Measurements from ENCODE around the gene ZNF394. TPM values are rescaled to one million over a fixed set of nuclear protein-coding genes. Genes with fewer than 3 reads are reported as not detected.

The ZNF394 gene
- total RNA-seq, 1 experiment from 2014 or later, result 24.2 TPM

DNA sequence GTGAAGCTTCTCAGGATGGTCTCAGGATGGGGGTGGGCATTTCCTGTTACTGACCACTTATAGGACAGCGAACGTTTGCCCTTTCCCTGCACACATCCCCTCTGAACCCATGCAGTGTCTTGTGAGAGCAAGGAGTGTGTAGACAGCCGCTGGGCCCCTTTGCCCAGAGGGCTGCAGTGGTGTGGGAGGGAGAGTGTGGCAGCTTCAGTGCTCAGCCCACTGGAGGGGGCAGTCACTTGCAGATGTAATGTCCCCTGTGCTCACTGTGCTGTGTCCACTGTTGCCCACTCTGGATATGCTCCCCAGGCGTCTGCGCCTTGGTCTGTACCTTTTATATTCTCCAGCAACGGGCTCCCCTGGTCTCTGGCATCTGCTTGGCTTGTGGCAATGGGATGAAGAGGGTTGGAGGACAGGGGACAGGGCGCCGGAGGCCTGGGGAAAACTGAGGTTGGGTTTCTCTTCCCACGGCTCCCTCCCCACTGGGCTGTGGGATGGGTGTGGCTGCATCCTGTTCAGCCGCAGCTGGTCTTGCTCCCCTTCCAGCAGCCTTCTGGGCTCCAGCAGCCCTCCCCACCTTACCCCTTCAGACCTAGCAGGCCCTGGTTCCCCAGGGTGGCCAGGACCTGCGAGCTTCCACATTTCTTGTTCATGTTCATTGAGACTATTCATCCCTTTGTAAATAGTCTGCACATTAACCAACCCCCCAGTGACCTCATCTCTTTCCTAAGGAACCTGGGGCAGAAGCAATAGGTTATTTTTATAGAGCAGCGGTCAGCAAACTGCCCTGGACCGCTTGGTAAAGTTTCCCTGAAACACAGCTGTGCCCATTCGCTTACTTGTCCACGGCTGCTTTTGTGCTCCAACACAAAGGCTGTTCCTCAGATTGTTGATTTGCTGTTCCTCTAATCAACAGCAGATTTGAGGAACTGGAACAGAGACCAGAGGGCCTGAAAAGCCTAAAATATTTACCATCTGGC lies 21.3 kb downstream of the ZNF394 start:
- peaks cover 11 to 49% (median 26%) of the 10 kb centered on the region in 3 experiments; a peak in 6 of 7 replicates for H3K36me3 Mint-ChIP-seq (ENCODE audit: insufficient read depth in 1 of 3, low read depth in 3 of 3)
- TF ChIP-seq, protein P1, sequence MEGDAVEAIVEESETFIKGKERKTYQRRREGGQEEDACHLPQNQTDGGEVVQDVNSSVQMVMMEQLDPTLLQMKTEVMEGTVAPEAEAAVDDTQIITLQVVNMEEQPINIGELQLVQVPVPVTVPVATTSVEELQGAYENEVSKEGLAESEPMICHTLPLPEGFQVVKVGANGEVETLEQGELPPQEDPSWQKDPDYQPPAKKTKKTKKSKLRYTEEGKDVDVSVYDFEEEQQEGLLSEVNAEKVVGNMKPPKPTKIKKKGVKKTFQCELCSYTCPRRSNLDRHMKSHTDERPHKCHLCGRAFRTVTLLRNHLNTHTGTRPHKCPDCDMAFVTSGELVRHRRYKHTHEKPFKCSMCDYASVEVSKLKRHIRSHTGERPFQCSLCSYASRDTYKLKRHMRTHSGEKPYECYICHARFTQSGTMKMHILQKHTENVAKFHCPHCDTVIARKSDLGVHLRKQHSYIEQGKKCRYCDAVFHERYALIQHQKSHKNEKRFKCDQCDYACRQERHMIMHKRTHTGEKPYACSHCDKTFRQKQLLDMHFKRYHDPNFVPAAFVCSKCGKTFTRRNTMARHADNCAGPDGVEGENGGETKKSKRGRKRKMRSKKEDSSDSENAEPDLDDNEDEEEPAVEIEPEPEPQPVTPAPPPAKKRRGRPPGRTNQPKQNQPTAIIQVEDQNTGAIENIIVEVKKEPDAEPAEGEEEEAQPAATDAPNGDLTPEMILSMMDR (conservative IDR thresholded peaks at IDR 0.05), result no peak
- H3K4me3 Mint-ChIP-seq, result no peak overlapping the region
- H2BK120ac ChIP-seq (ENCODE audit: low read depth, low read length, poor library complexity, severe bottlenecking), result no peak overlapping the region
- H3K23ac ChIP-seq (ENCODE audit: insufficient read length, low read depth, low read length), result no peak overlapping the region
- H3K4ac ChIP-seq (ENCODE audit: low read depth, low read length), result no peak overlapping the region
- H3K18ac ChIP-seq (ENCODE audit: insufficient read length, low read depth, low read length), result no peak overlapping the region
- no peak overlapping the region for H3K27ac Mint-ChIP-seq
- H4K91ac ChIP-seq (ENCODE audit: insufficient read length, low read depth, low read length), result no peak overlapping the region
- no peak overlapping the region for H3K56ac ChIP-seq (ENCODE audit: insufficient read length, low read depth, low read length)
- no peaks in the 10 kb centered on the region for H3K27me3 Mint-ChIP-seq (ENCODE audit: low read depth)
- no peak overlapping the region for H4K5ac ChIP-seq (ENCODE audit: insufficient read length, low read depth, low read length)
- H3K9me3 ChIP-seq (ENCODE audit: control insufficient read depth, low read depth, low read length), result no peaks in the 10 kb centered on the region
- no peak overlapping the region for H3K9ac ChIP-seq (ENCODE audit: extremely low read depth, insufficient read length, low read length)
- H2BK15ac ChIP-seq (ENCODE audit: low read depth, low read length), result no peak overlapping the region
- no peak overlapping the region for H2BK12ac ChIP-seq (ENCODE audit: insufficient read length, low read depth, low read length)
- H3K14ac ChIP-seq (ENCODE audit: insufficient read depth, low read length), result no peak overlapping the region; the same call in 1 of the 2 replicates
- DNase-seq, result no peak
- H3K79me1 ChIP-seq (ENCODE audit: insufficient read depth, low read depth, low read length, poor library complexity, severe bottlenecking), result peaks cover 15% of the 10 kb centered on the region
- no peak overlapping the region for H2AFZ ChIP-seq (ENCODE audit: low read length)
- no peaks in the 10 kb centered on the region for H3K4me1 ChIP-seq (ENCODE audit: insufficient read depth, low read length)
- no peak overlapping the region for H2BK20ac ChIP-seq (ENCODE audit: low read depth, low read length, poor library complexity, severe bottlenecking)
- no peak overlapping the region for H3T11ph ChIP-seq (ENCODE audit: low read length)
- no peaks in the 10 kb centered on the region for H3K23me2 ChIP-seq (ENCODE audit: insufficient read length, low read depth, low read length, poor library complexity, severe bottlenecking)
- H4K8ac ChIP-seq (replicated peaks; ENCODE audit: insufficient read length, low read depth, low read length), result no peak overlapping the region
- no CpG with 5 or more reads among the region's 15 CpGs for WGBS (ENCODE audit: extremely low coverage, insufficient read length, low lambda C conversion rate)
- H3K9me3 Mint-ChIP-seq, result no peaks in the 10 kb centered on the region
- H3K4me2 ChIP-seq (ENCODE audit: insufficient read depth, insufficient read length, low read length), result no peak overlapping the region
- H3K27ac ChIP-seq (ENCODE audit: insufficient read length, low read depth, low read length), result no peak overlapping the region
- H3K27me3 ChIP-seq (ENCODE audit: insufficient read depth, low read length), result no peaks in the 10 kb centered on the region
- no peak overlapping the region for H2AK5ac ChIP-seq (ENCODE audit: insufficient read length, low read length)
- peaks cover 13% of the 10 kb centered on the region; the same call in 1 of the 2 replicates for H3K79me2 ChIP-seq (ENCODE audit: insufficient read depth, low read length)
- H4K20me1 ChIP-seq (ENCODE audit: control insufficient read depth, insufficient read depth, insufficient read length), result no peaks in the 10 kb centered on the region
- peaks cover 2% of the 10 kb centered on the region in 2 experiments; a peak in 1 of 4 replicates for H3K4me1 Mint-ChIP-seq
- no peak overlapping the region for H2BK5ac ChIP-seq (ENCODE audit: insufficient read length, low read length)

All from H9 (cell line).